IPS DF 19.7 (cell line): ENCODE results near the gene SLC47A2.
"Not testable (repeated sequence)": the region's sequence is repeated elsewhere in the genome, so short reads cannot be mapped to it uniquely, and the experiment has no call there.

ENCODE experiments used
- DNase-seq: peaks from one replicate; pipeline ENCODE4 v3.0.0-alpha.2; 2013; ENCODE audit warnings: low read depth, low spot score

The SLC47A2 gene

GRCh38 chr17:19671433-19671832, 45.0 kb downstream of the SLC47A2 start:
- DNase-seq: no peak

- no peak for DNase-seq
Observed at GRCh38 chr17:19670908-19671307, 45.5 kb downstream of the SLC47A2 start.

- not testable (repeated sequence) for DNase-seq
Observed at GRCh38 chr17:19669680-19670079, 46.7 kb downstream of the SLC47A2 start.

- no peak for DNase-seq
Observed at GRCh38 chr17:19664821-19665181, 51.6 kb downstream of the SLC47A2 start.

DNA sequence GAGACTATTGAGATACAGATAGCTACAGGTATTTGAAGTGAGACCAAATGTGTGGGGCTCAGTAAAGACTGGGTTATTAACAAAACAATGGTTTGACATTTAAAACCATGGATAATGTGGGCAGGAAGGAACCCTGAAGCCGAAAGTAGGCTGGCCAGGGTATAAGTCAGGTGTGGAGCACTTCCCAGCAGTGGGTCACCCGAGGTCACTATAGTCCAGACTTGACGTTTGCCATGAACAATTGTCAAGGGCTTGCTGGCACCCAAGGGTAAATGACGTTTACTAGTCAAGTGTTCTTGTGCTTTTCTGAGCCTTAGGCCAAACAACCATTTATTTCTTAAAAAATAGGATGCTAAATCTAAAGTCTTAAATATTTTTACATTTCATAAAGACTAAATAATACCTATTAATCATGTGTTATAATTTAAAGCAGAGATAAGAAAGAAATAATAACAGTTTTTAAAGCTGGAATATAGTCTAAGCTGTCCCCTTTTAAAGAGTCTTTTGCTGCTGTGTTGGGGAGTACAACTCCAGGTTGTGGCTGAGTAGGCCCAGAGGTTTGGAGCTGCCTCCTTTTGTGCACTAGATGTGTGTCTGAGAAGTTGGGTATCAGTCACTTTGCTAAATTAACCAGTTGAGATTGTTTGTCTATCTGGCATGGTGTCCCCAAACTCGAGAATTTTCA, 52.1 kb downstream of the SLC47A2 start:
- no peak for DNase-seq

GRCh38 chr17:19663097-19663496, 53.3 kb downstream of the SLC47A2 start:
- DNase-seq: no peak

GRCh38 chr17:19661121-19661520, 55.3 kb downstream of the SLC47A2 start:
- DNase-seq: no peak

- DNase-seq: no peak
Observed at GRCh38 chr17:19660219-19660870, 56.0 kb downstream of the SLC47A2 start.

DNA sequence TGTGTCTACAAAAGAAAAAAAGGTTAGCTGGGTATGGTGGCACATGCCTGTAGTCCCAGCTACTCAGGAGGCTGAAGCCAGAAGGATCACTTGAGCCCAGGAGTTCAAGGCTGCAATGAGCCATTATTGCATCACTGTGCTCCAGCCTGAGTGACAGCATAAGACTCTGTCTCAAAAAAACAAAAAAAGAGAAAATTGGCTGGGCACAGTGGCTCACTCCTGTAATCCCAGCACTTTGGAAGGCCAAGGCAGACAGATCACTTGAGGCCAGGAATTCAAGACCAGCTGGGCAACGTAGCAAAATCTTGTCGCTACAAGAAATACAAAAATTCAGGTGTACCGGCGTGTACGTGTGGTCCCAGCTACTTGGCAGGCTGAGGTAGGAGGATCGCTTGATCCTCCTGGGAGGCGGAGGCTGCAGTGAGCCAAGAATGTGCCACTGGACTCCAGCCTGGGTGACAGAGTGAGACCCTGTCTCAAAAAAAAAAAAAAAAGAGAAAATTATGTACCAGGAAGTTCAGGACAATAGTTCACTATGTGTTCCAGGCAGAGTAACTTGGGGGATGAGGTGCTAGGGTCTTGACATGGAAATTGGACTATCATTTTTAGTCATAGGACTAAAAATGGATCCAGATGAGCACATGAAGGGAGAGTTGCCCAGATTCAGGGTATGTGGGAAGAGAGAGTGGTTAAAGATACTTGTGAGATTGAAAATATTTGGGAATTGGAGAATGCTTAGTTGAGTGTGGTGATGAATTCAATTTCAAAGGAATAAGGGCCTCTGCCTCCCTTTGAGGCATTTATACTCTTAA, 56.8 kb downstream of the SLC47A2 start:
- no peak for DNase-seq

DNA sequence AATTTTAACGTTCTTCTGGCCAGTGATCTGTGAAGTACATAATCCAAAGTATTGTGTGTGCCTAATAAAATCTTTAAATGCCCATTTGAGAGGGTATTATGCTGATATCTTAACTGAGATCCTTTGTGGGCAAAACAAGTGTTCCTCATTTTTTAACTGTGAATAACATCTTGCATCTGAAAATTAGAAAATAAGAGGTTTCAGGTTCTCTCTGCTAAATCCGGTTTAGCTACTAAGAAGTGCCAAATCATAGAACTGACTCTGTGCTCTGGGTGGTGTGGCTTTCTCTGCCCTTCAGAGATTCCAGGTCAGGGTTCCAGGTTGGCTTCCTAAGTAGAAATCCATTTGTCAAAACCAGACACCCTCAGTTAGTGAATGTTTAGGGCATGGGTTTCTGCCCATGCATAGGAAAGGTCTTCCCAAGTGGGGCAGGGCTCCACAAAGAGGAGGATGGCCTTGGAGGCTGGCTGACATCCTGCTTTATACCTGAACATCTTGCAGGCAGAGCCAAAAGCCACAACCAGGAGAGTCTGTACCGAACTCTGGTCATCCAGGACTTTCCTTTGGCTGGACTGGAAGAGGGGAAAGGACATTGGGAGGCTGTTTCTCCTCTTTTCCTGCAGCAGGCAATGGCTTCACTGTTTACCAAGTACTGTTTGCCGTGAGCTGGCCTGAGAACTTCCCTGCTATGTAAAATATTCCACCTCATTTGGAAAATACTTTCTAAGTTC, 59.4 kb downstream of the SLC47A2 start:
- DNase-seq: no peak

- DNase-seq: no peak
Observed at GRCh38 chr17:19656336-19656735, 60.0 kb downstream of the SLC47A2 start.

GRCh38 chr17:19654896-19655295, 61.5 kb downstream of the SLC47A2 start:
- no peak for DNase-seq

DNA sequence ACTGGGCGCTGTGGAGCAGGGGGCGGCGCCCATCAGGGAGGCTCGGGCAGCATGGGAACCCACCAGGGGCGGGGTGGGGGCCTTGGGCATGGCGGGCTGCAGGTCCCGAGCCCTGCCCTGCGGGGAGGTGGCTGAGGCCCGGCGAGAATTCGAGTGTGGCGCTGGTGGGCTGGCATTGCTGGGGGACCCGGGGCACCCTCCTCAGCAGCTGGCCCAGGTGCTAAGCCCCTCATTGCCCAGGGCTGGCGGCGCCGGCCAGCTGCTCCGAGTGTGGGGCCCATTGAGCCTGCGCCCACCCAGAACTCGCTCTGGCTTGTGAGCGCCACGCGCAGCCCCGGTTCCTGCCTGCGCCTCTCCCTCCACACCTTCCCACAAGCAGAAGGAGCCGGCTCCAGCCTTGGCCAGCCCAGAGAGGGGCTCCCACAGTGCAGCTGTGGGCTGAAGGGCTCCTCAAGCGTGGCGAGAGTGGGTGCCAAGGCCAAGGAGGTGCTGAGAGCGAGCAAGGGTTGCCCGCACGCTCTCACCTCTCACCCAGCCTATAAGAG, 62.0 kb downstream of the SLC47A2 start:
- DNase-seq: no peak

DNA sequence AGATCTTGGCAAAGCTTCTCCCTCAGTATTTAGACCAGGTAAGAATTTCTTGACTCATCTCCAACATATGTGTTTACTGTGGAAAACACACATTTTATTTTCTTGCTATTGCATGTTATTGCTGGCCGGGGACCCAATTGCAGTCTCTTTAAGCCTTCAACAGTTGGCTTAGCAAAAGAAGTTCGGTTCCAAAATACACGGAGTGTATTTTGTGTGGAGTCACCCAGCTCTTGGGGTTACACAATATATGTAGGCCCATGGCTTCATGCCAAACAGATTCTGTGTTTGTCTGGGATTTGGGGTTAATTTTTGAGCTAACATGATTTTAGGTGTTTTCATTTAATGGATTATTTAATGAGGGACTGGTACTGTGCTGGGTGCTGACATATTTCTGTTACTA, 63.8 kb downstream of the SLC47A2 start:
- no peak for DNase-seq

GRCh38 chr17:19651451-19652238, 64.7 kb downstream of the SLC47A2 start:
- no peak for DNase-seq

GRCh38 chr17:19650826-19651225, 65.6 kb downstream of the SLC47A2 start:
- DNase-seq: no peak

DNA sequence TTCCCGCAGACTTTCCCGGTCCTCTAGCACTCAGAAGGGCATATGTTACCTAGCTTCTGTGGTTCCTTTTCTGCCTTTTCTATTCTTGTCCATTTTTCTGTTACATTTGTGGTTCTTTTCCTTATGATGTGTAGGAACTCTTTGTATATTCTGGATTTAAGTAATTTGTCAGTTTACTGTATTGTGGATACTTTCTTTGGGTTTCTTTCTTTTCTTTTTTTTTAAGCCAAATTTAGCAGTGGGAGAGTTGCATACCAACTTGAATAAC, 67.2 kb downstream of the SLC47A2 start:
- DNase-seq: no peak

GRCh38 chr17:19648475-19649273, 67.7 kb downstream of the SLC47A2 start, which contains the start of gene ALDH3A2:
Gene ALDH3A2 (plus strand): TSS chr17:19648751. CDS start chr17:19648972, 221 bp downstream.
- DNase-seq: no peak

DNA sequence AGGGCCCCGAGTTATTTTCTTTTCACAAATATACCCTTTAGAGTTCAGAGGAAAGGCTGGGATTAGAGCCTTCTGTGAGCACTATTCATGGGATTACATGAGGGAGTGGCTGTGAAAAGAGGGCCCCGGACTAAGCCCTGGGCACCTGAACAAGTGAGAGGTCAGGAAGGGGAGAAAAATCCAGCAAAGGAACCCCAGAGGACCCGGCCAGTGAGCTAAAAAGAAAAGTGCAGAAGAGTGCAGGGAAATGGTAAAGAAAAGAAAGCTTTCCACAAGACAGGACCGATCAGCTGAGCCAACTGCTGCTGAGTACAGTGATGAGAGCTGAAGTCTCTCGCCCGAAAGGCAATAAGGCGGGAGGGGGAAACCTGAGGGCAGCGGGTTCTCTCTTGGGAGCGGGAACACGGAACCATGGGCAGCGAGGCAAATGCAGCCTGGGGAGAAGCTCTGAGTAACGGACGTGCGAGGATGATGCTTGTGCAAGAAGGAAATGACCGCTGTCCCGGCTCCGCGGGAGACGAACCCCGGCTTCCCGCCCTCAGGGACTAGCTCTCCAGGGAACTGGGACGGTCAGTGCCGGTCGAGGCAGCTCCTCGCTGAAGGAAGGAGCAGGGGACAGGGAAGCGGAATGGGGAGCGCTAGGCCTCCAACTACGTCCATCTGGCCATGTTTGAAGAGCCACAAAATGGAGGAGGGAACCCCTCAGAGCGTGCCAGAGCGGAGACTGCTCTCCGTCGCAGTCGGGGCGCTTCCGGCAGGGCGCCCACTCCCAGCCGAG, 68.5 kb downstream of the SLC47A2 start:
- DNase-seq: no peak
